C4-2B (cell line): ENCODE results near the gene GRM2.

Source experiments
- ZFX ChIP-seq: fragments of 450-650 bp; IDR thresholded peaks from 2 replicates; pipeline ENCODE4 v1.6.1; 2017
- TF ChIP-seq, protein P1 (sequence below): fragments of 450-650 bp; conservative IDR thresholded peaks from 2 replicates; pipeline ENCODE4 v1.5.1; 2017; ENCODE audit warnings: mild to moderate bottlenecking

DNA sequence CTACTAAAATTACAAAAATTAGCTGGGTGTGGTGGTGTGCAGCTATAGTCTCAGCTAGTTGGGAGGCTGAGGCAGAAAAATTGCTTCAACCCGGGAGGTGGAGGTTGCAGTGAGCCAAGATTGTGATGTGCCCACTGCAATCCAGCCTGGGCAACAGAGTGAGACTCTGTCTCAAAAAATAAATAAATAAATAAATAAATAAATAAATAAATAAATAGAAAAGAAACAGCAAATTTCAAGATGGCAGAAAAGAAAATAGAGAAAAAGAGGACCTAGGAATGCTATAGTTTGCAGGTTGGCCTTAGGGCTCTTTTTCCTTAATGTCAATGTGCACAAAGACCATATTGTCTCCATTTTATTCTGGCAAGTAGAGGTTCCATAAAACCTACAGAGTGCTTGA, 44.0 kb downstream of the GRM2 start:
- TF ChIP-seq, protein P1, sequence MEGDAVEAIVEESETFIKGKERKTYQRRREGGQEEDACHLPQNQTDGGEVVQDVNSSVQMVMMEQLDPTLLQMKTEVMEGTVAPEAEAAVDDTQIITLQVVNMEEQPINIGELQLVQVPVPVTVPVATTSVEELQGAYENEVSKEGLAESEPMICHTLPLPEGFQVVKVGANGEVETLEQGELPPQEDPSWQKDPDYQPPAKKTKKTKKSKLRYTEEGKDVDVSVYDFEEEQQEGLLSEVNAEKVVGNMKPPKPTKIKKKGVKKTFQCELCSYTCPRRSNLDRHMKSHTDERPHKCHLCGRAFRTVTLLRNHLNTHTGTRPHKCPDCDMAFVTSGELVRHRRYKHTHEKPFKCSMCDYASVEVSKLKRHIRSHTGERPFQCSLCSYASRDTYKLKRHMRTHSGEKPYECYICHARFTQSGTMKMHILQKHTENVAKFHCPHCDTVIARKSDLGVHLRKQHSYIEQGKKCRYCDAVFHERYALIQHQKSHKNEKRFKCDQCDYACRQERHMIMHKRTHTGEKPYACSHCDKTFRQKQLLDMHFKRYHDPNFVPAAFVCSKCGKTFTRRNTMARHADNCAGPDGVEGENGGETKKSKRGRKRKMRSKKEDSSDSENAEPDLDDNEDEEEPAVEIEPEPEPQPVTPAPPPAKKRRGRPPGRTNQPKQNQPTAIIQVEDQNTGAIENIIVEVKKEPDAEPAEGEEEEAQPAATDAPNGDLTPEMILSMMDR: no peak
- no peak for TF ChIP-seq ZFX
